HUES6 (cell line): Measurements from ENCODE around the gene PRKG1.

ENCODE experiments used
- H3K27ac ChIP-seq: 2 replicates; pipeline ENCODE4 v1.7.0; 2013; ENCODE audit warnings: low read depth, mild to moderate bottlenecking, low read length, inconsistent platforms
- H3K27me3 ChIP-seq: 2 replicates; pipeline ENCODE4 v1.6.1; 2013; ENCODE audit warnings: low read length; ENCODE audit not compliant: control insufficient read depth, insufficient read depth
- H3K36me3 ChIP-seq: 2 replicates; pipeline ENCODE4 v1.6.1; 2013; ENCODE audit warnings: low read length; ENCODE audit not compliant: control insufficient read depth, insufficient read depth
- H3K4me1 ChIP-seq: 2 replicates; pipeline ENCODE4 v1.6.1; 2013; ENCODE audit warnings: low read length; ENCODE audit not compliant: control insufficient read depth, insufficient read depth
- H3K4me3 ChIP-seq: 2 replicates; pipeline ENCODE4 v1.5.1; 2013; ENCODE audit warnings: low read depth, low read length
- H3K9ac ChIP-seq: one replicate; pipeline ENCODE4 v1.6.1; 2013; ENCODE audit warnings: mild to moderate bottlenecking, low read length
- H3K9me3 ChIP-seq: 2 replicates; pipeline ENCODE4 v1.6.1; 2013; ENCODE audit warnings: low read depth, low read length; ENCODE audit not compliant: control insufficient read depth, insufficient read depth

The PRKG1 gene

DNA sequence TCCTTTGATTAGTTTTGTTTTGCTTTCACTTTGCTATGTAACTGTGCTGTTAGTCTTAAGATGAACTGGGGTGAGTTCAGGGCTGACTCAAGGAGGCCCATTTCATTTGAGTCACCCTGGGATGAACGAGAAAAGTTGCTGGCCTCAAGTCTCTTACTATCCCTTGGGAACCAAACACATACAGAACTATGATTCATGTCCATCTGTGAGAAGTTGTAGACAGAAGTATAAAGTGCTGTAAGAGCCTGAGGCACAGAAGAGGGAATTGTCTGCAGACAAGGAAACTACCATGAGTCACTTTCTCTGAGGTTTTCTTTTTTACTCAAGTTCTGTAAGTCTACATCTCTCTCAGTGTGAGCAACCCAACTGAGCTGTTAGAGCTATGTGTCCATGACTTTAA, 805.0 kb downstream of the PRKG1 start:
- Histone ChIP-seq H3K9ac (no peak overlapping the region), H3K27ac (no peak overlapping the region), H3K27me3 (no peaks in the 10 kb centered on the region), H3K4me3 (no peak overlapping the region), H3K9me3 (peaks cover 6% of the 10 kb centered on the region; the same call in 1 of the 2 replicates), H3K36me3 (no peaks in the 10 kb centered on the region), H3K4me1 (peaks cover 2% of the 10 kb centered on the region; the same call in 1 of the 2 replicates)

DNA sequence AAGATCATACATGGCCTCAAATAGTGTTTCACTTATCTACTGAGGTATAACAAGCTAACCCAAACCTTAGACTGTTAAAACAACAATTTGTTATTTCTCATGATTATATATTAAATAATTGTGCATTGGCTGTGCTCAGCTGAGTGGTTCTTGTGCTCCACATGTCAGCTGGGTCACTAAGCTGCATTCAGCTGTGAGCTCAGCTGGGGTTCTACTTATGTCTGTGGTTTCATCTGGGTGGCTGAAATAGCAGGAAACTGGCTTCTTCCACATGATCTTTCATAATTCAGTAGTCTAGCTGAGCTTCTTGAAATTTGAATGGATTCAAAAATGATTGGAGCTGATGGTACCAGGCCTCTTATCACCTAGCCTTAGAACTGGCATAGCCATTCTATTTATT, 806.9 kb downstream of the PRKG1 start:
- Histone ChIP-seq H3K9me3 (peaks cover 6% of the 10 kb centered on the region; the same call in 1 of the 2 replicates), H3K4me3 (no peak overlapping the region), H3K36me3 (no peaks in the 10 kb centered on the region), H3K27ac (no peak overlapping the region), H3K27me3 (no peaks in the 10 kb centered on the region), H3K4me1 (no peaks in the 10 kb centered on the region), H3K9ac (no peak overlapping the region)

DNA sequence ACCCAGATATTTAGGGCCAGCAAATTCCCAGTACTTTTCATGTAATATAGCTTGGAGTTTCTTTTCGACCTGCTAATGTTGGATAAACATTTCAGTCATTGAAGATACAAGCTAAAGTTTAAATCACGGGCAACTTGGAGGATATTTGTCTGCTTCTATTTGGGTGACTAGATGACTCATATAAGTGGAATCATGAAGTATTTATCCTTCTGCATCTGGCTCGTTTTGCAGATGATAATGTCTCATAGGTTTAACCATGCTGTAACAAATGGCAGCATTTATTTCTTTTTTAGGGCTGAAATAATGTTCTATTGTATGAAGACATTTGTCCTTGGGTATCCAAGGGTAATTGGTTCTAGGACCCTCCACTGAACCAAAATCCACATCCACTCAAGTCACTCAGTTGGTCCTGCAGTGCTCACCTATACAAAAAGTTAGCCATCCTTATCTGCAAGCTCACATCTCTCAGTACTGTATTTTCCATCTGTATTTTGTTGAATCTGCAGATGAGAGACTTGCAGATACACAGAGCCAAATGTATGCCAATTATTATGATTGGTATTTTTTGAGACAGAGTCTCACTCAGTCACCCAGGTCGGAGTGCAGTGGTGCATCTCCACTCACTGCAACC, 812.3 kb downstream of the PRKG1 start:
- Histone ChIP-seq H3K9me3 (no peaks in the 10 kb centered on the region), H3K27ac (no peak overlapping the region), H3K36me3 (no peaks in the 10 kb centered on the region), H3K9ac (no peak overlapping the region), H3K4me3 (no peak overlapping the region), H3K4me1 (no peaks in the 10 kb centered on the region), H3K27me3 (no peaks in the 10 kb centered on the region)

DNA sequence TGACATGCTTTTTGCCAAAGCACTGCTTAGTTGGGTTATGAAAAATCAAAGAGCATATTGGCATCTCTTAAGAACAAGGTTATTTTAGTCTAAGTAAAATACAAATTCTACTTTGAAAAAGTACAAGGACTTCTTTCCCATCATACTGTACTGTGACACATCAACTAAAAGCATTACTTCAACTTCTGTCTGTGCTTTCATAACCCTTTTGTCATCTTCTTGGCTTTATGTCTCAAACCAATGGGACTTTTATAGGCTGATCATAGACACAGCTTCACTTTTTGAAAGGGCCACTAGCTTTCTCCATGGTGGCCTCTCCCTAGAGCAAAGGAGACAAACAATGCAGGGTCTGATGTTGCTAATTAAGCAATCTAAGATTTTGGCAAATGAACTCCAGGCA, 814.0 kb downstream of the PRKG1 start:
- Histone ChIP-seq H3K27ac (no peak overlapping the region), H3K9ac (no peak overlapping the region), H3K4me1 (no peaks in the 10 kb centered on the region), H3K27me3 (no peaks in the 10 kb centered on the region), H3K4me3 (no peak overlapping the region), H3K9me3 (no peaks in the 10 kb centered on the region), H3K36me3 (no peaks in the 10 kb centered on the region)

DNA sequence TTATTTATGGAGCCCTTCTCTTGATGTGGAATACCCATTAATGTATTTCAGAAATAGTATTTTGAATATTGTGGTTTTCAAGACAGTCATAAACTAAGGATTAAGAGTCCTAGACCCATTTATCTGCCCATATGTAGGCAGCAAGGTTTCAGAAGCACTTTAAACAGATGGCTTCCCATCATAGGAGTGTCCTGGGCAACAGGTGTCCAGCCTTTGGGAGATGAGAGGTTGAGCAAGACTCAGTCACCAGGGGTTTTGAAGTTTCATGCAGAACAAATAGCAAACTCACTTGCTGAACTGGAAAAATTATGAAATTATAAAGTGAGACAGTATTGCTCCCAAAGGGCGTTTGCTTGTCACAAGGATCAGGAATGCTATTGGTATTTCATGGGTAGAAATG, 818.0 kb downstream of the PRKG1 start:
- no peaks in the 10 kb centered on the region for H3K27me3 ChIP-seq
- no peaks in the 10 kb centered on the region for H3K36me3 ChIP-seq
- 0 out of 2 replicates have a peak, but pooled peaks cover 3% of the 10 kb centered on the region for H3K4me1 ChIP-seq
- no peaks in the 10 kb centered on the region for H3K9me3 ChIP-seq
- no peak overlapping the region for H3K27ac ChIP-seq
- H3K4me3 ChIP-seq, result no peak overlapping the region
- no peak overlapping the region for H3K9ac ChIP-seq

DNA sequence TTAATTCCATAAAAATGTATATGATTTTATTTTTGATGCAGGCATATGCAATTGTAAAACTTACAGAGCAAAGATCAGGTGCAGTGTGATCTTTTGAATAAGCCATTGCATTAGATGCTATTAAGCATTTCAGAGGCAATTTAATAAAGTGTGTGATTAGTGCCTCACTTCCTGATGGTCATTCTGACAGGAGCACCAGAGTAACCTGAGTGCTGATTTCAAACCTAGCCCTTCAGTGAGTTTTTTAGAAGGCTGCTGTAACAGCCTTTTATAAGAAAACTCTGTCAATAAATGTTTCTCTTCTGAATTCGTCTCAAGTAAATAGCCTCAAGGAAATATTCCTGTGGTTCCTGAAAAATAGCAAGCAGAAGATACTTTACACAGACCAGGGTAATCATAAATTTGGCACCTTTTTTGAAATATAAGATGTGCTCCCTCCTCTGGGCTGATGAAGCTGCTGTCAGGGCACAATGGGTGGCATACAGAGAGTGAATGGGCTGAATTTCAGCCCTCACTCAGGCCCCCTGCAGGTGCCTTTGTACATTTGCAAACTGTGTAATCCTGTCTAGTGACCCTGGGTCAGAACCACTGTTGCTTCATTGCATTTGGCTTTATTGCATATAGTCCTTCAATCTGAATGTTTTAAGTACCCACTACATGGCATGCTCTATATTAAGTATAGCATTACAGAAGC, 818.8 kb downstream of the PRKG1 start:
- Histone ChIP-seq H3K4me3 (no peak overlapping the region), H3K27me3 (no peaks in the 10 kb centered on the region), H3K4me1 (0 out of 2 replicates have a peak, but pooled peaks cover 3% of the 10 kb centered on the region), H3K36me3 (no peaks in the 10 kb centered on the region), H3K9ac (no peak overlapping the region), H3K9me3 (no peaks in the 10 kb centered on the region), H3K27ac (no peak overlapping the region)

DNA sequence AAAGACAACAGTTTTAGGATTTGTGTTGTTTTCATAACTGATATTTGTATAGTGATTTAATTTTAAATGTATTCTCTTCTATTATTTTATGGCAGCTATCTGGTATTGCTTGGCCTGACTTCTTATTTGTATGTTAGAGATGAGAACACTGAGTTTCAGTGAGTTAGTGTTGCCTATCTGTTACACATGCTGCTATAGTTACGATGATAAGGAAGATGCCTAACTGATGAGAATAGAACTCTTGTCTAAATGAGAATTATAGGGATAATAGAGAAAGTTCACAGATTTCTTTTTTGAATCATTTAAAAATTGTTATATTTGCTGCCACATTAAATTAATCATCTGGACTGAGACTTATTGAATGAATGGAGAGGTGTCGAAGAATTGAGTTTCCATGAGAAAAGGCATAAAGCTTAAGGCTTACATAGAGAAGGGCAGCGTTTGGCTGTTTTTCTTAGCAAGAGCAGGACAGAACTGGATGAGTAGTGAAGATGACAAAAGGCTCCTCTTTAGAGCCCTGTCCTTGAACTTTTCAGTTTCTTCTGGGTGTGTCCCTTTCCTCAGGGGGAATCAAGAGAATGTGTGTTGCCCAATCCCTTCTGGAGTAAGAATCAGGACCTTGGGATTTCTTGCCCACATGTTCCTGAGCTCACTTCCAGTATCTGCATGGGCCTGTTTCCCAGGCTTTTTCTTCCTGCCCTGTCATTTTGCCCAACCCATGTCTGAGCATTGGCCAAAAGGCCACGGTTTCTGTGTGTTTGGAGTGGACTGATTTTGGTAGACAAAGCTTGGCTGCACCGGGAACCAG, 820.7 kb downstream of the PRKG1 start:
- Histone ChIP-seq H3K36me3 (no peaks in the 10 kb centered on the region), H3K4me1 (0 out of 2 replicates have a peak, but pooled peaks cover 3% of the 10 kb centered on the region), H3K9ac (no peak overlapping the region), H3K4me3 (no peak overlapping the region), H3K27ac (no peak overlapping the region), H3K9me3 (no peaks in the 10 kb centered on the region), H3K27me3 (no peaks in the 10 kb centered on the region)

DNA sequence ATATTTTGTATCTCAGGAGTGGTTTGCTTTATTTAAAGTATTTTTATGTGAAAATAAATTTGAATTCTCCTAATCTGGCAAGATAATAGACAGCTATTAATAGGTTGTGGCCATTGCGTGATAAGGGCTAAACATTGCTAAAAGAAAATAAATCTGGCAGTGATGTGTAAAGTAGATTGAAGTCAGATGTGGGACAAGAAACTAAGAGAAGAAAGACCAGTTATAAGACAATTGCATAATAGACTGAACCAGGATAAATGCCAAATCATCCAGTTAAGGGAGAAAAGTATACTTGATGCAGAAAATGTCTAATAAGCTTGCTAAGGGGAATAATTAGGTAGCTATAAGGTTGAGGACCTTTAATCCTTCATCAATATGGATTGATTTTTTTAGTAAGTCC, 822.6 kb downstream of the PRKG1 start:
- no peak overlapping the region for H3K27ac ChIP-seq
- 0 out of 2 replicates have a peak, but pooled peaks cover 3% of the 10 kb centered on the region for H3K4me1 ChIP-seq
- no peaks in the 10 kb centered on the region for H3K9me3 ChIP-seq
- no peaks in the 10 kb centered on the region for H3K36me3 ChIP-seq
- no peaks in the 10 kb centered on the region for H3K27me3 ChIP-seq
- H3K9ac ChIP-seq, result no peak overlapping the region
- H3K4me3 ChIP-seq, result no peak overlapping the region

DNA sequence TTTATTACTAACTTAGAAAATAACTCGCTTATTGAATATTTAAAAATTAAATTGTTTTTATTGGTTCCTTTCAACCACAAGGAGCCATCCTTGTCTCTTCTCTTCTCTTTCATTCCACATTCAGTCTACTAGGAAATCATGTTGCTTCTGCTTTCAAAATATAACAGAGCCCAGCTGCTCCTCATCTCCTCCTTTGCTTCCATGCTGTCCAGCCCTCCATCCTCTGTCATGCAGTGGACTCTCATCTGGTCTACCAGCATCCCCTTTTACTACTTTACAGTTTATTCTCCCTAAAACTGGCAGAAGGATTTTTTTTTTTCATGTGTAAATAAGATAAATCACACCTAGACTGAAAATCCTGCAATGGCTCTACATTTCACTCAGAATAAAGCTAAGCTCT, 823.3 kb downstream of the PRKG1 start:
- H3K4me3 ChIP-seq, result no peak overlapping the region
- 0 out of 2 replicates have a peak, but pooled peaks cover 3% of the 10 kb centered on the region for H3K4me1 ChIP-seq
- H3K9ac ChIP-seq, result no peak overlapping the region
- no peaks in the 10 kb centered on the region for H3K36me3 ChIP-seq
- no peak overlapping the region for H3K27ac ChIP-seq
- H3K9me3 ChIP-seq, result no peaks in the 10 kb centered on the region
- H3K27me3 ChIP-seq, result no peaks in the 10 kb centered on the region

DNA sequence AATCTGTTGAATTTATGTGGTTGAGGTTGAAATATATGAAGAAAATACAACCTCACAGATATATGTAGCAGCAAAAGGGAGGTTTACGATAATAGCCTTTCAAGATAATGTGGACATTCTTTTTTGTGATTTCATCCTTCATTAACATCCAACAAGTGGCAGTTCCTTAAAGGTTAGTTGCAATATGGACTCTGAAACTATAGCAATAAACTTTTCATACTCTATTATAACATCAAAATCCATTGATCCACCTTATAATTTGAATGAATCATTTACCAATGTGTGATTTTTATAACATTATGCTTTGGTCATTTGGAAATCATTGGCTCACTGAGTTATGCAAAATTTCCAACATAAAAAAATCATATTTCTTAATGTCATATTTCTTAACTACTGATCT, 825.9 kb downstream of the PRKG1 start:
- Histone ChIP-seq H3K9me3 (no peaks in the 10 kb centered on the region), H3K27me3 (no peaks in the 10 kb centered on the region), H3K9ac (no peak overlapping the region), H3K4me3 (no peak overlapping the region), H3K27ac (no peak overlapping the region), H3K4me1 (0 out of 2 replicates have a peak, but pooled peaks cover 1% of the 10 kb centered on the region), H3K36me3 (no peaks in the 10 kb centered on the region)

DNA sequence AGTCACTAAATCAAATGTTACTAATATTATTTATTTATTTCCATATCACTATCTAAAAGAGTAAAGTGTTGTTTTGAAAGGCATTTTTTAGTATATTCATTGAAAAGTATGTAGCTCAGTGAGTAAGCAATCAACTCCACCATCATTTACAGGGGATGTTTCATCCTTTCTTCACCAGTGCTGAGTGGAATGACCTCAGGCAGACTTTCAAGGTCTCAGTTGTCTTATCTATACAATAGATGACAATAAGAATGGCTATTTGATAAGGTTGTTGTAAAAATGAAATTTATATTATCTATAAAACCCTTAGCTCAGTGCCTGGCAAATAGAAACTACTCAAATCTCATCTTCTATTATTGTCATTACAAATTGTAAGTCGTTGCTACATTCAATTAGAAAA, 829.4 kb downstream of the PRKG1 start:
- Histone ChIP-seq H3K4me1 (peaks cover 15% of the 10 kb centered on the region), H3K9ac (no peak overlapping the region), H3K27ac (no peak overlapping the region), H3K36me3 (no peaks in the 10 kb centered on the region), H3K9me3 (0 out of 2 replicates have a peak, but pooled peaks cover 2% of the 10 kb centered on the region), H3K27me3 (peaks cover 11% of the 10 kb centered on the region), H3K4me3 (no peak overlapping the region)
